NCI-H1105 treated with DMSO at 0.1 percent for 48 hours (cell line): Measurements from ENCODE around the gene ZNHIT3.

Experiments
- DNase-seq: peaks from one replicate; lab custom pipeline; 2025; lab: John Stamatoyannopoulos, UW

Gene ZNHIT3

DNA sequence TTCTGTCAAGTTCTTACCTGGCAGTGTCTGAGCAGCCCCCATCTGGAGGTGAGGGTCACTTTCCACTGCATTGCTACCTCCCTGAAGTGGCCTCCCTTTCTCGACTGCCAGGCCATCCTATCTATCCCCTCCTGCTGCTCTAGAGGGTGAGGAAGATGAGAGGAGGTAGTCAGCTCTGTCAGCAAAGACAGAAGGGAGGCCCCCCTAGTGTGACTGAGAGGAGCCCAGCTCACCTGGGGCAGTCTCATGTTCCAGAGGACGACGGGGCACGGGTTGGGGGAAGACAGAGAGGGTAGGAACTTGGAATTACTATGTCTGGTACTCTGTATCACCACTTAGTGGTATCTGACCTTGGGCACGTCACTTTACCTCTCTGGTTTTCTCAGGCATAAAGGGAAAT, 26.2 kb downstream of the ZNHIT3 start:
- DNase-seq, result no peak

DNA sequence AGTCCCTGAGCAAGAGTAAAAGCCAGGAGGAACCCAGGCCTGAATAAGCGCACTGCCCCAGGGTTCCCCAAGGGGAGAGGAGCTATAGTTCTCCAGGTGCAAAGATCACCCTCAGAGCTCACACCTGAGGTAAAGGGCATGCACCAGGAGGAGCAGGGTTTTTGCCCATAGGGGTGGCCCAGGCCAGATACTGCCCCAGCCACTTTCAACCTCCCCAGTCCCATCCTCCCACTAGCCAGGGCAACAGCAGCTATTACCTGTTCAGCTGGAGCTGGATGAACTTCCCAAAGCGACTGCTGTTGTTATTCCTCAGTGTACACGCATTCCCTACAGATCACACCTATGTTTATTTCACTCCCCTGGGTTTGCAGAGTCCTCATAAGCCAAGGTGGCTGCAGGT, 28.4 kb downstream of the ZNHIT3 start:
- DNase-seq, result no peak

DNA sequence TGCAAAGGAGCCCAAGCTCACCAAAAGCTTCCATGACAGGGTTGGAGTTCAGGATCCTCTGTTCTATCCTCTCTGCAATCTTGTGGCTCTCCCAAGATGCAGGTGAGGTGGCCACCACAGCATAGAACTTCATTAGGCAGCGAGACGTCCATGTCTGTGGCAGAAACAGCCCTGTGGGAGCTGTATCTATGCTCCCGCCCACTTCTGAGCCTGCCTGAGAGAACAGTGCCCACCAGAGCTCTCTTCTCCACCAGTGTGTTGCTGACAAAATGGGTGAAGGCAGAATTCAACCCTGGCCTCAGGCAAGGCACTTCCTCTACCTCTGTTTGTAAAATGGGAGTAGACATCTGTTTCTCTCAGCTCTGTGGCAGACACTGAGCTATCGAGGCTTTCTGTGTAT, 29.4 kb downstream of the ZNHIT3 start:
- no peak for DNase-seq

DNA sequence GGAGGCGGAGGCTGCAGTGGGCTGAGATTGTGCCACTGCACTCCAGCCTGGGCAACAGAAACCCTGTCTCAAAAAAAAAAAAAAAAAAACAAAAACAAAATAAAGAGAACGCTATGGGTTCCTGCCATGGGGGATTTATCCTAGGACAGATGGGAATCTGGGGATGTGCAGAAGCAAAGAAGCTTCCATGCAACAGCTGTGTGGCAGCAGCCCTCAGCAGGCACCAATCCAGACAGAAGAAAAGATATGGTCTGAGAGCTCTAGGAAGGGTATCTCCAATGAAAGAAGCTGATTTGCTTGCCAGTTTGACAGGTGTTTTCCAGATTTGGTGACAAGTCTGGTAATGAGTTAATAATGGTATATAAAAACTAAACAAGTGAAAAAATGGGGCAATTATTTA, 36.6 kb downstream of the ZNHIT3 start:
- DNase-seq, result no peak

DNA sequence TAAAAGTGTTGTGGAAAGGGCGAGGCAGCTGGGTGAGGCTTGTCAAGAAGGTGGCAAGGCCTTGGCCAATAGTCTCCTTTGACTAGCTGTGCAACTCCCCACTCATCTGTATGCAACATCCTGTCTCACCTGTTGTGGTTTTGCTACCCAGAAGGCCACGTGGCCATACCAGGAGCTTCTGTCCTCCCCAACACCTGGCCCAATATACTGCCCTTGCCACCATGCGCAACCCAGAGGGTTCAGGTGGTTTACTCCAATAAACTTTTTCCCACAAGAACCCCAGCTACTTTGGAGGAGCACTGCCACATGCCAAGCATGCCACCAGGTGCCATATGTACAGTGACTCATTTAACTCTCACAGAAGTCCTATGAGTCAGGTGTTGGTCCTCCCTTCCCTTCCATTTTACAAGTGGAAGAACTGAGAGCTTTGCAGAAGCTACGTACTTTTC, 38.0 kb downstream of the ZNHIT3 start:
- DNase-seq, result no peak

DNA sequence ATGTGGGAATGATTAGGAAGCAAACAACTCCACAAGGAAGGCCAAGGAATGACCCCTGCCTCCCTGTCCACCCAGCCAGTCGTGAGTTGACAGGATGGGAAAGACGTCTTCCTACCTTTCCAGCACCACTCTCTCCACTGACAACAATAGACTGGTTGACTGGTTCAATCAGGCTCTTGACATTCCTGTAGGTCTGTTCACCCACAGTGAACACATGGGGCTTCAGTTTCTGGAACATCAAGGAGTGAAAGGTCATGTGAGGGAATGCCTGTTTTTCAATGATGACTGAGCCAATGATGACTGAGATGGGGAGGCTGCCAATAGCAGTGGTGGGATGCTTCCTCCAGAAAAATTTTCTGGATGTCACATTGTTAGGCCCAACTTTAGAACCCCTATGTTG, 38.6 kb downstream of the ZNHIT3 start:
- DNase-seq, result no peak

DNA sequence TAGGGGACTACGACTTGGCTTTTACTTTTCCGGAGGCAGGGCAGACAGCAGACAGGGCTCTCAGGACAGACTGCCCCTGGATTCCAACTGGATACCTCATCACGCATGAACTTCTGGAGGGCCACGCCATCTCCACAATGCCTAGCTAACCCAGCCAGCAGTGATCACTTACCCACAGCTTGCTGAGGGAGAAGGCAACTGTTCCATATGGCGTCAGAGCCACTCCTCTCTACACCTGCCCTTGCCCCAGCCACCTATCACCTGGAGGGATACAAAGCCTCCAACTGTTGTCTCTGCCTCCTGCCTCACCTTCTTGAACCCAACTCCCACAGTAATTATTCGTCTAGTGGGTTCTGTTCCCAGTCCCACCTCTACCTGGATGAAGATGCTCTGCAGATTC, 39.4 kb downstream of the ZNHIT3 start:
- DNase-seq, result no peak

DNA sequence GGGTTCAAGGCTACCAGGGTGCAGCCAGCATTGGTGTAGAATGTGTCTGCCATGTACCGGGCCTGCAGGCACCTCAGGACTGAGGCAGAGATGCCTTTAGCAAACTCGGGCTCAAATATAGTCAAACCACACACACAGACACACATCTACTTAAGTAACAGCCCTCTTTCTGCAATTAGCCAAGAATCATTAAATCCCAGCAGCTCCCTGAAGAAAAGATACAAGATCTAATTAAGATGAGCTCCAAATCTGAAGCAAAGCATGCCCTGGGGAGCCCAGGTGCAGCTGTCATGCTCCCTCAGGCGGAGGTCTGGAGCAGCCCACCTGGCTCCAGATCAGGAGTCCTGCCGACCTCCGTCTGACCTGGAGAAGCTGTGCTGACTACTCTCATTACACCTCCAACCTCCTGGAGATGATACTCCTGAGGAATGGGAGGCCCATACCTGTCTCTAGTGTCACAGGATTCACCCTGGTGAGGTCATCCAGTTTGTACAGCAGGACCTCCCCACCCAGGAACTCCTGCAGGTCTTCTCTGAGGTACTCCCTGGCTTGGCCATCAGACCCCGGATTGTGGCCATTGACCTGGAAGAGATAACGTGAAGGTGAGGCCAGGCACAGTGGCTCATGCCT, 41.3 kb downstream of the ZNHIT3 start:
- DNase-seq, result no peak

DNA sequence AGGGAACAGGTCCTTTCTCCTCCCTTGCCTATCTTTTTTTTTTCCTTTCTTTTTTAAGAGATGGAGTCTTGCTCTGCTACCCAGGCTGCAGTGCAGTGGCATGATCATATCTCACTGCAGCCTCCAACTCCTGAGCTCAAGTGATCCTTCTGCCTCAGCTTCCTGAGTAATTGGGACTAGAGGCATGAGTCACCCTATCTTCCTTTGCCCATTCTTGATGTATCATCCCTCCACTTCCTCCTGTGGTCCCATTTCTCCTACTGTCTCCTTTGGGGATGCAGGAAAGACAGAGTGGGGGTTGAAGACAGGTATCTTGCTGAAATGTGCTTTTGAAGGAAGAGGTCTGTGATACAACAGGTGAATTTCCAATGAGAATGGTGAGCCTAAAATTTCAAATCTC, 42.6 kb downstream of the ZNHIT3 start:
- no peak for DNase-seq

DNA sequence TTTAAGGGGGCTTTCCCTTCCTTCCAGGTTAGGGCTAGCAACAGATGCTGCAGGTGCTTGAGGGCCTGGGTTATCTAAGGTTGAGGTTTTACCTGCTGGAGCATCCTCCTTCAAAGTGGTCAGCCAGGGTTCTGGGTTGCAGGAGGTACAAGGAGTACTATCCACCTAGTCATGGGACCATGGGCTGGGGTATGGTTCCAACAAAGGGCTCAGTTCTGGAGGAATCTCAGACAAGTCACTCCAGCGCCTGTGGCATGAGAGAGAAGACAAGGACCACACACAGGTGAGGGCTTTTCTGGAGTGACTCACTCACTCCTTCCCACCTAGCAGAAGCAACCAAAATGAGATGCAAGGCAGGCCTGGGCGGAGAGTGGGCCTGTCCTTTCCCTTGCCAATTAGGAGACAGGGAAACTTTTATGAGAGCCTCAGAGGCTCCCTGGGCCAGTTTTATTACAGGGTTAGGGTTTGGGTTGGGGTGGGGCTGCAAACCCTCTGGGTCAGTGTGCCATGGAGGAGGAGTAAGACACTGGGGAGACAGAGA, 46.0 kb downstream of the ZNHIT3 start:
- no peak for DNase-seq

DNA sequence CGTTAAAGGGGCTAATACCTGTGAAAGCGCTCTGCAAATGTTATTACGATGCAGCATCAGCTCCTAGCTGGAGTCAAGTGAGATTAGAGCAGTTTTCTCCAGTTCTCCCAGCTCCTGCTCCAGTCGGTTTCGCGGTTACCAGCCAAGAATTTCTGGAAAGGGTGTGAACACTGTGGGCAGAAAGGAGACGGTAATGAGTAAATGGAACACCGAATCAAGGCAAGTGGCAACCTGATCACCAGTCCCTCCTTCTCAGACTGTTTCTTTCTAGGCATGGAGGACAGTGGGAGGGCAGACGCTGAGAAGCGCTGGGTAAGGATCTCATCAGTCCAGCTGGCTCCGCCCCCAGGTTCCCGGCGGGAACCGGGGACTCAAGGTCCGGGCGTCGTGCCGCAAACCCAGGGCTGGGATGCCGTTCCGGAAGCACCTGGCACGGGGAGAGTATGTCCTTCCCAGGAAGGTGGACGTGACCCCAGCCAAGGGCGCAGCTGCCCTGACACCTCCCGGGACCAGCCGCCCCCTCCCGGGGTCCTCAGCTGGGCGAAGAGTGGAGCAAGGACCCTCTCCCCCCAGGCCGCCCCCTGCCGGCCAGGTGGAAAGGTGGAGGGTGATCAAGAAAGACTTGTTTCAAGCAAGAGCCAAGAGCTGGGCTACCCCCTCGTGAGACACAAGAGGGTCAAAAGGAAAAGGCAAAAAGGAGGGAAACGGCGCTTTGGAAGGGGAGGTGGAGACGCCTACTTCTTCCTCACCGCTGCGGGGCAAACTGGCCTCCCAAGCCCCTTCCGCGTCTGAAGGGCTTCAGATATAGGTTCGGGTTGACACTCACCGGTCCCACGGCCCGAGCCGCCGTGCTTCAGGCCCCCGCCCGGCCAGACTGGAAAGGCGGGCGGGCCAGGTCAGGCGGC, 47.7 kb downstream of the ZNHIT3 start:
- peak; percentile 60 for DNase-seq

DNA sequence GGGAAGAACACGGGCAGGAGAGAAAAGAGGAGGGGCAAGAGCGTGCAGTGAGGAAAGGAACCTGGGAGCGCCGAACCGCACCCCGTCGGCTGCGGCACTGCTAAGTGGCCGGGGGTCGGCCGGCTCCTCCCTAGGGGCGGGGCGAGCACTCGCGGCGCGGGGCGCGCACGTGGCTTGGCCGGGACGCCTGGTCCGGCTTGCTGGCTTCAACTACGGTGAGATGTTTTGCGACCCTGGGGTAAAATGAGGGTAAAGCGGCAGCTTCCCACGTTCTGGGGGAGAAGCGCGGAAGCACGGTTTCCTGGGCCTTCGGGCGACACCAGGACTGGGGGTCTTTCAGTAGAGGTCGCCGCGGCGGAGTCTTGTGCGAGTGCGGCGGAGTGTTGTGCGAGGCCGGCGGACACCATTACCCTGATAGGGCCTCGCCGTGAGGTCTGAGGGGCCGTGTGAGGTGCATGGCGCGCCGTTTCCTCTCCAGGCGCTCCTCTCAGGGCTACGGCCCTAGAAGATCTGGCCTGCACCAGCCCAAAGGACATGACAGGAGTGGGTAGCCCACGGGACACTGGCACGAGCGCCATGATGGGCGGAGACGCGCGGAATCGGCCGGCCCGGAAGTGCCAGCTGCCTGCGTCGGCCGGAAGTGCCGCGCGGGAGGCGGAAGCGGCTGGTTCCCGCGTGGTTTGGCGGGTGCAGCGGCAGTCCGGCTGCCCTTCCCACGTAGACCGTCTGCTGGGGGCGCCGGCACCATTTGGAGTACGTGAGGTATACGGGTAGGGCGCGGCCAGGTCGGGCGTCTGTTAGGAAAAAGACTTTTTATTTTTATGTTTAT, 48.6 kb downstream of the ZNHIT3 start, which contains the start of the genes MYO19 and PIGW:
Gene MYO19 (minus strand): TSS at position 29 of the 829 bp plus-strand sequence. CDS start 2,330 bp downstream, outside the sequence.
Gene PIGW (plus strand): TSS at position 148 of the 829 bp plus-strand sequence. CDS start 2,115 bp downstream, outside the sequence.
- DNase-seq, result peak; percentile 81

DNA sequence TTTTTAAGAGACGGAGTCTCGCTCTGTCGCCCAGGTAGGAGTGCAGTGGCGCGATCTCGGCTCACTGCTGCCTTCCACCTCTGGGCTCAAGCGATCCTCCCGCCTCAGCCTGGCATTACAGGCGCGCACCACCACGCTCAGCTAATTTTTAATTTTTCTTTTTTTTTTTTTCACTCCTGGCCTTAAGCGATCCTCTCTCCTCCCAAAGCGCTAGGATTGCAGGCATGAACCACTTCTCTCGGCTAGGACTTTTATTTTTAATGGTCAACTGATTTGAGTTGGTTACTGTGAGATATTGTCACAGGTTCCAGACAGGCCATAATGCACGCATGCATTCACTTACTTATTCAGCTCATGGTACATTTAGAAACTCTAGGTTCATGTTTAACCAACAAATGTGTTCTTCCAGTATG, 49.2 kb downstream of the ZNHIT3 start:
- DNase-seq, result no peak

DNA sequence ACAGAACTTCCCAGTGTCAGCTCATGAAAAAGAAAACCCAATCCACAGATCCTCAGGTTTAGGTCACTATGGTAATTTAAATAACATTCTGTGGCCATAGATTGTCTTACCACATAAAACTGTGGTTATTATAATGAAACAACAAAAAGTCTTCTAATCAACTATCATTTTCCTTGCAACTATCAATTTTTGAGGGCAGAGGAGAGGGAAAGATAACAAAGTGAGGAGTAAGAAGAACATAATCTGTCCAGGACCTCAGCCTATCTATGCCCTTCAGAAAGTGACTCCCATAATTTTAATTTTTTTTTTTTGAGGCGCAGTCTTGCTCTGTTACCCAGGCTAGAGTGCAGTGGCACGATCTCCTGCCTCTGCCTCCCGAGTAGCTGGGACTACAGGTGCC, 54.2 kb downstream of the ZNHIT3 start:
- DNase-seq, result no peak

DNA sequence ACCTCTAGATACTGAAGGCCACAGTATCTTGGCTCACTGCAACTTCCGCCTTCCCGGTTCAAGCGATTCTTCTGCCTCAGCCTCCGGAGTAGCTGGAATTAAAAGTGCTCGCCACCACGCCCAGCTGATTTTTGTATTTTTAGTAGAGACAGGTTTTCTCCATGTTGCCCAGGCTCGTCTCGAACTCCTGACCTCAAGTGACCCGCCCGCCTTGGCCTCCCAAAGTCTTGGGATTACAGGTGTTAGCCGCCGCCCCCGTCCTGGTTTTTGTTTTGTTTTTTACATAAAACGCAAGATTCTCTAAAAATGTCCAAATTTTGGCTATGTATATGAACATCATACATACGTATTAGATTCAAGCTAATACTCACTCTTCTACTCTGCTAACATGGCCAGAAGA, 56.3 kb downstream of the ZNHIT3 start:
- no peak for DNase-seq

DNA sequence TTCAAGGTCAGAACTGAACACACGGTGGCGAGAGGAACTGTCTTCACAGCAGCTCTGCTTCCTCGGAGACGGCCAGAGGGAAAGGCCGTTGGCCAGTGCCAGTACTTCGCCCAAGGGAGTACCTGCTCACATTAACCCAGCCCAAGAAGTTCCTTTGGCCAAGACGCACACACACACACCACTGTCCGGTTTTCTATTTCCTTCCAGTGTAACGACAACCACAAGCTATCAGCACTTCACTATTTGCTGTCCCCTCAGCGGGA, 57.5 kb downstream of the ZNHIT3 start:
- DNase-seq, result peak; percentile 3

DNA sequence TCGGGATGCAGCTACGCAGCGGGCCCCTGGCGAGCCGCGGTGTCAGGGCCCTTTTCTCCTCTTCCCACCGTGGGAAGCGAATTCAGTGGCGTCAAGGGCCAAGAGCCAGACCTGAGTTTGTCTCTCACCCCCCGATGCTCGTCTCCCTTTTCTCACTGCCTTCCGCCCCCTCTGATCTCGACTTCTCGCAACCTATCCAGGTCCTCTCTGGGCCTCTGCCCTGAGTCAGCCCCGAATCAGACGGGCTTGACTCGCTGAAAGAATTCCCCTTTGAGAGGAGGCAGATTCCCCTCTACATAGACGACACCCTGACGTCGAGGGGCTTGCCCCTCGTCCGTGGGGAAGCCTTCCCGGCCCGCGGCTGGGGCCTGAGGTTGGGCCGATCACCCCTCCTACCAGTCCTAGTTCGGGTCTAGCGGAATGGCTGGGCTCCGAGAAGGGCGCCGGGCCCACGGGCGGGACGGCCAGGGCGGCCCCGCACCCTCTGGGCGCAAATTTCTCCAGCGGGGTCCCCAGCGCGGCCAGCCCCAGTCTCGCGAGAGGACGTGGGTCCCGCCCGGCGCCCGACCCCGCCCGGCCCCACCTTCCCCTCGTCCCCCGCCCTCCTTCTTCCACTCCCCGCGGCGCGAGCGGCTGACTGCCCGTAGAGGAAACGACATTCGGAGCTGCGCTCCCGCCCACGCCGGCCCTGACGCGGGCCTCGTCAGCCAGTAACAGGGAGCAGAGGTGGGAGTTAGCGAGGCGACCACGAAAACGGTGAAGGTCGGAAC, 58.0 kb downstream of the ZNHIT3 start, which contains the start of gene GGNBP2:
Gene GGNBP2 (plus strand): TSS at position 613 of the 770 bp plus-strand sequence. CDS start 806 bp downstream, outside the sequence.
- DNase-seq, result peak; percentile 75

DNA sequence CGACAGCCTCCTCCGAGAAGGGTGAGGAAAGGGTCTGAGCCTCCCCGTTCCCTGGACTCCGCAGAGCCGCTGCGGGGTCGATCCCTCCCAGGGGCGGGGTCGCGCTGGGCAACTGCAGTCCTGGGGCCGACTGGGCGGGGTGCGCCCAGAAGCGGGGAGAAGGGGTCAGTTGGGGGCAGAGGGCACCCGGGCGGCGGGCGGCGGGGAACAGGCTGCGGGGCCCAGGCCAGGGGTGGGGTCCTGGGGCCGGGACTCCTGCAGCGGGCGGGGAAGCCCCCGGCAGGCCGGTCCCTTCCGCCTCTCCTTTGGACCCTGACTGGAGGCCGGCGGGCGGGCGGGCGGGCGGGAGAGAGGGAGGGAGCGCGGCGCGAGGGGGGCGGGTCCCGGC, 58.6 kb downstream of the ZNHIT3 start:
- DNase-seq, result peak; percentile 74
